T47D (cell line): ENCODE results near the gene UPK2.
A peak's percentile ranks its signal among the peaks of the same experiment; 100 is the strongest.
"Not testable (repeated sequence)": the region's sequence is repeated elsewhere in the genome, so short reads cannot be mapped to it uniquely, and the experiment has no call there.

ENCODE experiments used
- DNase-seq, 2 experiments: peaks; one replicate each; pipeline versions ENCODE4 v3.0.0 to v3.0.0-alpha.2; 2011 to 2012; ENCODE audit warnings: low read depth in 1 of 2, low spot score in 1 of 2
- JUND ChIP-seq: IDR thresholded peaks from 2 replicates; pipeline ENCODE4 v1.6.1; 2012; ENCODE audit warnings: low read depth
- in situ Hi-C: cut with HindIII; loops from 2 replicates; pipeline ENCODE4 v1.10.0; 2016; ENCODE audit warnings: low sequenced_read_pairs, low pct_unique_long_range_greater_than_20kb

UPK2 gene

GRCh38 chr11:118958577-118958976 is 2.5 kb downstream of the UPK2 start:
- no peak for TF ChIP-seq JUND
- in situ Hi-C loops: no loop called here
- DNase-seq: no peak

- in situ Hi-C loops: no loop called here
- no peak for TF ChIP-seq JUND
- no peak for DNase-seq
These were observed 5.1 kb downstream of the UPK2 start for GRCh38 chr11:118961189-118961588.

GRCh38 chr11:118961591-118961990 is 5.5 kb downstream of the UPK2 start:
- in situ Hi-C loops: no loop called here
- TF ChIP-seq JUND: no peak
- DNase-seq: no peak

GRCh38 chr11:118969508-118969907 is 13.4 kb downstream of the UPK2 start:
- in situ Hi-C loops, DNase-seq: not testable (repeated sequence)

DNA sequence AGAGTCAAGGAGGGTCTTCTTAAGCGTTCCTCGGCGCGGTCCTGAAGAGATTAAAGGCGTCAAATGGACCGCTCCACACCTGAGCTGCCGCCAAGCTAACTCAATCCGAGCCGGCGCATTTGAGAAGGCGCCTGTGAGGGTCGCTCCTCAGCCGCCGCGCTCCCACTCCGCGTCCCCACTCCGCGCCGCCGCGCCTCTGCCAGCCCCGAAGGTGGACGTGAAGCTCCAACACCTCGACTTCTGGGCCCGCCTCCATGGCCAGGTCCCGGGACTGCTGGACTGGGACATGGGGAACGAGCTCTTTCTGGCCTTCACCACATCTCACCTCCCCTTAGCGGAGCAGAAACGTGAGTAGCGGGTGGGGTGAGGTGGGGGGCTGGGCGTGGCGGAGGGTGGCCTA is 15.5 kb downstream of the UPK2 start, which contains the start of gene FOXR1:
Gene FOXR1 (plus strand): TSS at position 116 of the 400 bp plus-strand sequence. CDS start 171 bp downstream, at position 287.
- in situ Hi-C loops: no loop called here
- no peak for TF ChIP-seq JUND
- DNase-seq: no peak

- DNase-seq: no peak
- TF ChIP-seq JUND: no peak
- in situ Hi-C loops: no loop called here
These were observed 17.9 kb downstream of the UPK2 start for GRCh38 chr11:118973985-118974384.

DNA sequence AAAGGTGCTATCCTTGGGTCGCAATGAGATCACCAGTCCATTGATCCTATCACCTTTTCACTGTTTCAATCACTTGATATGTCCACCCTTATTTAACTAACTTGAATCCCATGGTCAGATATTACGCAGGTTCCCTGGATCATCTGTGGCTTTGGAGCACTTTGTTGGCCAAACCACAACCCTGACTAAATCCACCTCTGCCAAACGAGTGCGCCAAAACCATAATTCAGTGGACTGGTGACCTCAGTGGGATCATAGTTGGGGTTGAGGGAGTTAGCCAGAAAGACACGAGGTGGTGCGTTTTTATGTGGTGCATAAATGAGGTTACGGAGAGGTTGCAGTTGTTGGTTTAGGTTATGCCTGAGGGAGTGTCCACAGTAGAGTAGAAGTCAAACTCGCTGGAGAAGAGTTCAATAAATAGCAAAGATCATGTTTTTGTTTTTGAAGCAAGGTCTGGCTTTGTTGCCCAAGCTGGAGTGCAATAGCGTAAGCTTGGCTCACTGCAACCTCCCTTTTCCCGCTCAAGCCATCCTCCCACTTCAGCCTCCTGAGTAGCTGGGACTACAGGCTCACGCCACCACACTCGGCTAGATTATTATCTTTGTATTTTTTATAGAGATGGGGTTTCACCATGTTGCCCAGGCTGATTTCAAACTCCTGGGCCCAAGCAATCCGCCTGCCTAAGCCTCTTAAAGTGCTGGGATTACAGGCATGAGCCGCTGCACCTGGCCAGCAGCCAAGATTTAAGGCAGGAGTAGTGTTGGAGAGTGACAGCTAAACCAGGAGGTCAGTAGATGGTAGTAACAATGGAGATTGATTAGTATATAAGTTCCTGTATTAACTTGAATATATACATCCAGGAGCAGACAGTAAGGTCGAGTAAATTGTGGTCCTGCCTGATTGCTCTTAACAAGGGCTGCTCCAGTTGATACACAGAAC is 19.9 kb downstream of the UPK2 start:
- DNase-seq: peak; percentile 43 to 65
- no peak for TF ChIP-seq JUND
- in situ Hi-C loops: no loop called here

GRCh38 chr11:118979434-118979833 is 23.3 kb downstream of the UPK2 start:
- in situ Hi-C loops: no loop called here
- TF ChIP-seq JUND: no peak
- DNase-seq: no peak

DNA sequence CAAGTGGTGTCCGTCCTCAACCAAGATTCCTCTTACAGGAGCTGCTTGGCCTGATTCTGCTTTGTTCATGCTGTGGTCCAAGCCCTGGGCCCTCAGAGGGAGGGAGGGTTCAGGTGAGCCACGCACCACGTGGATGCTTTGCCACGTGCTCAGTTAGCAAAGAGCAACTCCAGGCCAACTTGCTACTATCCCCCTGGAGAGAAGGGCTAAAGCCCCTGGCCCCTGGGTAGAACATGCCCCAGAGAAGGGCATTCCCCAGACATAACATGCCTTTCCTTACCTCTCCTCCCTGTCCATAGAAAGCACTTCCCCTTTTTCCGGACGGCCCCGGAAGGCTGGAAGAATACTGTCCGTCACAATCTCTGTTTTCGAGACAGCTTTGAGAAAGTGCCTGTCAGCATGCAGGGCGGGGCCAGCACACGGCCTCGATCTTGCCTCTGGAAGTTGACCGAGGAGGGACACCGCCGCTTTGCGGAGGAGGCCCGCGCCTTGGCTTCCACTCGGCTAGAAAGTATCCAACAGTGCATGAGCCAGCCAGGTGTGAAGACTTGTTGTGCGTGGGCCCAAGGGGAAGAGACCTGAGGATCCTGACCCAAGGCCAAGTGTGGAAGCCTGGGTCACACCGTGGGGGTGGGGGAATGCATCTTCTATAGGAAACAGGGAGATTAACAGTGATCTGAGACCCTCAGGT is 24.2 kb downstream of the UPK2 start:
- in situ Hi-C loops: no loop called here
- DNase-seq: no peak
- no peak for TF ChIP-seq JUND

DNA sequence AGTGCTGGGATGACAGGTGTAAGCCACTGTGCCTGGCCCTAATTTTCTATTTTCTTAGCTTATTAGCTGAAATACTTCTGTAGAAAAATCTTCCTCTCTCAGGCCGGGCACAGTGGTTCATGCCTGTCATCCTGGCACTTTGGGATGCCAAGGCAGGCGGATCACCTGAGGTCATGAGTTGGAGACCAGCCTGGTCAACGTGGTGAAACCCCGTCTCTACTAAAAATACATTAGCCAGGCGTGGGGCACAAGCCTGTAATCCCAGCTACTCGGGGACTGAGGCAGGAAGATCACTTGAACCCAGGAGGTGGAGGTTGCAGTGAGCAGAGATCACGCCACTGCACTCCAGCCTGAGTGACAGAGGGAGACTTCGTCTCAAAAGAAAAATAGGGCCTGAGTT is 28.2 kb downstream of the UPK2 start:
- in situ Hi-C loops, DNase-seq: not testable (repeated sequence)

- no peak for DNase-seq
- in situ Hi-C loops: no loop called here
- no peak for TF ChIP-seq JUND
These were observed 28.7 kb downstream of the UPK2 start for GRCh38 chr11:118984825-118985224.

GRCh38 chr11:118988280-118988679 is 32.2 kb downstream of the UPK2 start:
- in situ Hi-C loops: no loop called here
- DNase-seq: peak in 1 of 2 experiments; percentile 54
- TF ChIP-seq JUND: no peak

- DNase-seq, in situ Hi-C loops: not testable (repeated sequence)
These were observed 35.5 kb downstream of the UPK2 start for GRCh38 chr11:118991486-118992038.
